H9 (cell line): ENCODE measurements around the gene ANKRD44. TPM values are rescaled to one million over a fixed set of nuclear protein-coding genes. Genes with fewer than 3 reads are reported as not detected.

Experiments used
- DNase-seq: peaks from one replicate; pipeline ENCODE4 v3.0.0-alpha.2; 2017
- H2AFZ ChIP-seq: one replicate; pipeline ENCODE4 v1.6.1; 2013; ENCODE audit warnings: mild to moderate bottlenecking, low read length, control low read depth, moderate library complexity
- H2AK5ac ChIP-seq: 2 replicates; pipeline ENCODE4 v1.6.1; 2013; ENCODE audit warnings: low read length, control low read depth, mixed read lengths; ENCODE audit not compliant: insufficient read length
- H2BK120ac ChIP-seq: one replicate; pipeline ENCODE4 v1.6.1; 2013; ENCODE audit warnings: low read depth, mild to moderate bottlenecking, low read length, control low read depth, inconsistent platforms; ENCODE audit not compliant: poor library complexity, severe bottlenecking
- H2BK12ac ChIP-seq: 2 replicates; pipeline ENCODE4 v1.6.1; 2013; ENCODE audit warnings: low read length, control low read depth, mixed read lengths, low read depth; ENCODE audit not compliant: insufficient read length
- H2BK15ac ChIP-seq: 2 replicates; pipeline ENCODE4 v1.6.1; 2013; ENCODE audit warnings: low read depth, low read length, control low read depth
- H2BK20ac ChIP-seq: one replicate; pipeline ENCODE4 v1.6.1; 2013; ENCODE audit warnings: low read depth, mild to moderate bottlenecking, low read length, control low read depth, inconsistent platforms; ENCODE audit not compliant: poor library complexity, severe bottlenecking
- H2BK5ac ChIP-seq: 2 replicates; pipeline ENCODE4 v1.6.1; 2013; ENCODE audit warnings: low read length, control low read depth, mixed read lengths; ENCODE audit not compliant: insufficient read length
- H3K14ac ChIP-seq: 2 replicates; pipeline ENCODE4 v1.6.1; 2013; ENCODE audit warnings: low read length, control low read depth; ENCODE audit not compliant: insufficient read depth
- H3K18ac ChIP-seq: 2 replicates; pipeline ENCODE4 v1.6.1; 2013; ENCODE audit warnings: low read depth, mild to moderate bottlenecking, mixed read lengths, low read length, control low read depth; ENCODE audit not compliant: insufficient read length
- H3K23ac ChIP-seq: 2 replicates; pipeline ENCODE4 v1.6.1; 2013; ENCODE audit warnings: low read length, control low read depth, mixed read lengths, low read depth; ENCODE audit not compliant: insufficient read length
- H3K23me2 ChIP-seq: 2 replicates; pipeline ENCODE4 v1.6.1; 2013; ENCODE audit warnings: low read depth, mild to moderate bottlenecking, mixed read lengths, low read length, control low read depth; ENCODE audit not compliant: insufficient read length, poor library complexity, severe bottlenecking
- H3K27ac ChIP-seq: 2 replicates; pipeline ENCODE4 v1.5.1; 2013; ENCODE audit warnings: low read length, control low read depth, mixed read lengths, low read depth; ENCODE audit not compliant: insufficient read length
- H3K27me3 ChIP-seq: 2 replicates; pipeline ENCODE4 v1.6.1; 2013; ENCODE audit warnings: low read length, control low read depth, inconsistent platforms; ENCODE audit not compliant: insufficient read depth
- H3K4ac ChIP-seq: 2 replicates; pipeline ENCODE4 v1.6.1; 2013; ENCODE audit warnings: low read depth, mild to moderate bottlenecking, control low read depth, inconsistent platforms, low read length, moderate library complexity
- H3K4me1 ChIP-seq: 2 replicates; pipeline ENCODE4 v1.6.1; 2013; ENCODE audit warnings: low read length, control low read depth, inconsistent platforms; ENCODE audit not compliant: insufficient read depth
- H3K4me2 ChIP-seq: 2 replicates; pipeline ENCODE4 v1.6.1; 2013; ENCODE audit warnings: low read length, control low read depth, mixed read lengths; ENCODE audit not compliant: insufficient read length, insufficient read depth
- H3K56ac ChIP-seq: 2 replicates; pipeline ENCODE4 v1.6.1; 2013; ENCODE audit warnings: low read depth, mild to moderate bottlenecking, mixed read lengths, low read length, control low read depth; ENCODE audit not compliant: insufficient read length
- H3K79me1 ChIP-seq: 2 replicates; pipeline ENCODE4 v1.6.1; 2013; ENCODE audit warnings: low read depth, mild to moderate bottlenecking, moderate library complexity, low read length, control low read depth, inconsistent platforms; ENCODE audit not compliant: insufficient read depth, poor library complexity, severe bottlenecking
- H3K79me2 ChIP-seq: 2 replicates; pipeline ENCODE4 v1.6.1; 2013; ENCODE audit warnings: low read length, control low read depth, inconsistent platforms; ENCODE audit not compliant: insufficient read depth
- H3K9ac ChIP-seq: 2 replicates; pipeline ENCODE4 v1.6.1; 2013; ENCODE audit warnings: low read length, control low read depth, mixed read lengths; ENCODE audit not compliant: insufficient read length; ENCODE audit errors: extremely low read depth
- H3K9me3 ChIP-seq: one replicate; pipeline ENCODE4 v1.6.1; 2013; ENCODE audit warnings: low read depth, low read length, inconsistent platforms; ENCODE audit not compliant: control insufficient read depth
- H3T11ph ChIP-seq: one replicate; pipeline ENCODE4 v1.6.1; 2013; ENCODE audit warnings: mild to moderate bottlenecking, low read length, control low read depth, inconsistent platforms
- H4K20me1 ChIP-seq: one replicate; pipeline ENCODE4 v1.6.1; 2013; ENCODE audit not compliant: control insufficient read depth, insufficient read length, insufficient read depth
- H4K5ac ChIP-seq: 2 replicates; pipeline ENCODE4 v1.6.1; 2013; ENCODE audit warnings: low read depth, mild to moderate bottlenecking, mixed read lengths, low read length, control low read depth; ENCODE audit not compliant: insufficient read length
- H4K8ac ChIP-seq: replicated peaks from 2 replicates; pipeline ENCODE4 v1.6.1; 2013; ENCODE audit warnings: low read length, control low read depth, mixed read lengths, low read depth; ENCODE audit not compliant: insufficient read length
- H4K91ac ChIP-seq: 2 replicates; pipeline ENCODE4 v1.6.1; 2013; ENCODE audit warnings: low read depth, mild to moderate bottlenecking, moderate library complexity, mixed read lengths, low read length, control low read depth; ENCODE audit not compliant: insufficient read length
- H3K27ac Mint-ChIP-seq, 3 experiments: 2 replicates in 2 of 3; 3 replicates in 1 of 3; pipeline ENCODE4 v1.8.0; 2020 to 2021; ENCODE audit warnings: mixed read lengths in 3 of 3, mild to moderate bottlenecking in 1 of 3, moderate library complexity in 1 of 3
- H3K27me3 Mint-ChIP-seq: 2 replicates; pipeline ENCODE4 v1.8.0; 2021; ENCODE audit warnings: low read depth, mild to moderate bottlenecking, moderate library complexity, mixed read lengths
- H3K36me3 Mint-ChIP-seq, 3 experiments: 2 replicates in 2 of 3; 3 replicates in 1 of 3; pipeline ENCODE4 v1.8.0; 2020 to 2021; ENCODE audit warnings: low read depth in 3 of 3, mixed read lengths in 3 of 3; ENCODE audit not compliant: insufficient read depth in 1 of 3
- H3K4me1 Mint-ChIP-seq, 2 experiments: 2 replicates each; pipeline ENCODE4 v1.8.0; 2020; ENCODE audit warnings: mixed read lengths in 2 of 2
- H3K4me3 Mint-ChIP-seq, 2 experiments: 2 replicates in 1 of 2; 3 replicates in 1 of 2; pipeline ENCODE4 v1.8.0; 2020 to 2021; ENCODE audit warnings: mild to moderate bottlenecking in 2 of 2, mixed read lengths in 2 of 2, moderate library complexity in 1 of 2
- H3K9me3 Mint-ChIP-seq, 2 experiments: 2 replicates in 1 of 2; 3 replicates in 1 of 2; pipeline ENCODE4 v1.8.0; 2020; ENCODE audit warnings: mild to moderate bottlenecking in 2 of 2, mixed read lengths in 2 of 2, moderate library complexity in 1 of 2
- CTCF ChIP-seq: fragments of 200-600 bp; sonication (generic); conservative IDR thresholded peaks from 3 replicates; pipeline ENCODE4 v1.8.0; 2021; ENCODE audit warnings: antibody characterized with exemption, mild to moderate bottlenecking
- WGBS: extraction: QIAGEN DNeasy Blood & Tissue Kit; methylation state at CpG from one replicate; pipeline ENCODE4 v1.1.7; 2013; ENCODE audit warnings: missing lambda C conversion rate, low lambda C conversion rate, mixed read lengths; ENCODE audit not compliant: insufficient read length; ENCODE audit errors: extremely low coverage; 5-methylcytosine and 5-hydroxymethylcytosine counted together
- total RNA-seq: library from RNA; stranded (reverse); gene quantifications from 2 replicates; pipeline ENCODE4 v1.2.1, GENCODE V29; 2021

The ANKRD44 gene
- total RNA-seq, 1 experiment from 2014 or later, result 1.9 TPM

DNA sequence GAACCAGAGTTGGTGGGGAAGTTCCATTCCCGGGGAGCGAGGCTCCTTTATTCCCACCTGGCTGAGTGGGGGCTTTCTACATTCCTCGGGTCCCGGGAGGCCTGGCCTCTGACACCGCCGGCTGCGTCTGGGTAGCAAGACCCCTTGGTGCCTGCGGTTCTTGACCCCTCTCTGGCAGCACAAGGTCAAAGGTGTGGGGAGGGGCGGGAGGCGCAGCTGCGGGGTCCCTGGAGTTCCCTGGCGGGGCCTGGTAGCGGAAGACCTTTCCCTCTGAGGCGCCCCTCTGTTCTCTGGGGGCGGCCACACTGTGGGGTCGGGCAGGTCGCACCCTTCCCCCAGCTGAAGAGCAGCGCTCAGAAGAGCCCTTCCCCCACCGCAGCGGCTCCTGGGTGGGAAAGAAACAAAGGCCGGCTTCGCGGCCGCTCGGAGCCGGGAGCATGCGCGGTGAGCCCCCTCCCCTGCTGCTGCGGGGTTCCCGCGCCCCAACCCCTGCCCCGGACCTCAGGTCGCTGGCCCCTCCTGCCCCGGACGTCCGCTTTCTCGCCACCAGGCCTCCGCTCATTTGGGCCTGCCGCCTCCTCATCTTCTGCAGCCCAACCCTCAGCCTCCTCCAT, 146.3 kb downstream of the ANKRD44 start:
- no CpG with 5 or more reads among the region's 39 CpGs for WGBS
- Histone ChIP-seq H3K14ac (peak overlapping the region; percentile 72; the same call in 1 of the 2 replicates), H2AK5ac (no peak overlapping the region), H2AFZ (no peak overlapping the region), H4K91ac (no peak overlapping the region), H3K27me3 (no peaks in the 10 kb centered on the region; the same call in 1 of the 2 replicates), H4K20me1 (no peaks in the 10 kb centered on the region), H2BK12ac (no peak overlapping the region), H2BK120ac (peak overlapping the region; percentile 88), H3K79me2 (no peaks in the 10 kb centered on the region), H4K8ac (no peak overlapping the region), H2BK15ac (no peak overlapping the region), H3K23ac (no peak overlapping the region), H3K9me3 (no peaks in the 10 kb centered on the region), H3T11ph (no peak overlapping the region), H3K23me2 (no peaks in the 10 kb centered on the region), H3K27ac (no peak overlapping the region), H3K4ac (no peak overlapping the region; the same call in 1 of the 2 replicates), H3K9ac (no peak overlapping the region), H3K79me1 (no peaks in the 10 kb centered on the region), H2BK20ac (no peak overlapping the region), H3K18ac (peak overlapping the region; percentile 84), H4K5ac (no peak overlapping the region), H3K4me2 (peak overlapping the region; percentile 14), H3K56ac (no peak overlapping the region), H3K4me1 (no peaks in the 10 kb centered on the region), H2BK5ac (no peak overlapping the region)
- Mint-ChIP-seq H3K9me3 (no peaks in the 10 kb centered on the region; a peak in 1 of 5 replicates), H3K4me1 (peaks cover 7 to 11% of the 10 kb centered on the region in 2 experiments; a peak in 3 of 4 replicates), H3K4me3 (peak overlapping the region; percentile 11 to 47), H3K36me3 (no peaks in the 10 kb centered on the region; a peak in 1 of 7 replicates), H3K27me3 (no peaks in the 10 kb centered on the region; the same call in none of the 2 replicates), H3K27ac (peak overlapping the region in 1 of 3 experiments; percentile 49; a peak in 1 of 7 replicates)
- DNase-seq, result peak; percentile 69
- no peak for TF ChIP-seq CTCF
